ENCODE measurements around the gene CSMD2. TPM values are rescaled to one million over a fixed set of nuclear protein-coding genes. Genes with fewer than 3 reads are reported as not detected.

The CSMD2 gene
- total RNA-seq, 2 donors from 2014 or later = not detected

GRCh38 chr1:33473900-33474299 lies 691.1 kb downstream of the CSMD2 start:
- peaks cover 4% of the 10 kb centered on the region for H3K36me3 Mint-ChIP-seq (ENCODE audit: low read depth)
- peak overlapping the region; percentile 98 for H3K4me3 Mint-ChIP-seq
- H3K4me1 Mint-ChIP-seq = peaks cover 34% of the 10 kb centered on the region
- H3K27me3 Mint-ChIP-seq = no peaks in the 10 kb centered on the region
- no peaks in the 10 kb centered on the region for H3K9me3 ChIP-seq (ENCODE audit: control insufficient read depth, low read length, poor library complexity, severe bottlenecking)
- peak overlapping the region; percentile 91 for H3K27ac Mint-ChIP-seq
- DNase-seq (no peak), ATAC-seq (no peak)

- ATAC-seq (peak; percentile 96), DNase-seq (peak; percentile 51 to 65 (median 54))
- Mint-ChIP-seq H3K27ac (peak within 1 kb of the TSS; percentile 91), H3K4me3 (peak within 1 kb of the TSS; percentile 98), H3K27me3 (no peaks in the 10 kb centered on the region), H3K36me3 (ENCODE audit: low read depth) (no peaks in the 10 kb centered on the region), H3K4me1 (peaks cover 30% of the 10 kb centered on the region)
- H3K9me3 ChIP-seq (ENCODE audit: control insufficient read depth, low read length, poor library complexity, severe bottlenecking) = no peaks in the 10 kb centered on the region
Measured at GRCh38 chr1:33472269-33472980, 692.6 kb downstream of the CSMD2 start, which contains the start of gene ZSCAN20. ZSCAN20 (plus strand) TSS chr1:33472645; CDS start chr1:33479289, 6,644 bp downstream.

GRCh38 chr1:33471416-33471815 lies 693.6 kb downstream of the CSMD2 start:
- H3K36me3 Mint-ChIP-seq (ENCODE audit: low read depth) = no peaks in the 10 kb centered on the region
- ATAC-seq (no peak), DNase-seq (no peak)
- H3K4me3 Mint-ChIP-seq = peak overlapping the region; percentile 9
- no peaks in the 10 kb centered on the region for H3K9me3 ChIP-seq (ENCODE audit: control insufficient read depth, low read length, poor library complexity, severe bottlenecking)
- H3K27ac Mint-ChIP-seq = peak overlapping the region; percentile 91
- H3K4me1 Mint-ChIP-seq = peaks cover 28% of the 10 kb centered on the region
- peaks cover 3% of the 10 kb centered on the region for H3K27me3 Mint-ChIP-seq

- Mint-ChIP-seq H3K4me3 (no peak overlapping the region), H3K36me3 (ENCODE audit: low read depth) (no peaks in the 10 kb centered on the region), H3K4me1 (peaks cover 28% of the 10 kb centered on the region), H3K27me3 (peaks cover 9% of the 10 kb centered on the region), H3K27ac (no peak overlapping the region)
- DNase-seq (peak in 2 of 3 donors; percentile 14 to 35), ATAC-seq (peak; percentile 51)
- H3K9me3 ChIP-seq (ENCODE audit: control insufficient read depth, low read length, poor library complexity, severe bottlenecking) = no peaks in the 10 kb centered on the region
Measured at GRCh38 chr1:33470495-33471012, 694.5 kb downstream of the CSMD2 start.

- Mint-ChIP-seq H3K27me3 (peaks cover 14% of the 10 kb centered on the region), H3K27ac (no peak overlapping the region), H3K4me1 (peaks cover 29% of the 10 kb centered on the region), H3K36me3 (ENCODE audit: low read depth) (no peaks in the 10 kb centered on the region), H3K4me3 (no peak overlapping the region)
- H3K9me3 ChIP-seq (ENCODE audit: control insufficient read depth, low read length, poor library complexity, severe bottlenecking) = no peaks in the 10 kb centered on the region
- no peak for DNase-seq
- no peak for ATAC-seq
Measured at GRCh38 chr1:33469691-33470090, 695.3 kb downstream of the CSMD2 start.

- H3K36me3 Mint-ChIP-seq (ENCODE audit: low read depth) = no peaks in the 10 kb centered on the region
- no peaks in the 10 kb centered on the region for H3K9me3 ChIP-seq (ENCODE audit: control insufficient read depth, low read length, poor library complexity, severe bottlenecking)
- peaks cover 14% of the 10 kb centered on the region for H3K27me3 Mint-ChIP-seq
- peaks cover 29% of the 10 kb centered on the region for H3K4me1 Mint-ChIP-seq
- DNase-seq = no peak
- H3K4me3 Mint-ChIP-seq = no peak overlapping the region
- H3K27ac Mint-ChIP-seq = no peak overlapping the region
- ATAC-seq = no peak
Measured at GRCh38 chr1:33468967-33469366, 696.1 kb downstream of the CSMD2 start.

- DNase-seq (no peak), ATAC-seq (no peak)
- H3K9me3 ChIP-seq (ENCODE audit: control insufficient read depth, low read length, poor library complexity, severe bottlenecking) = no peaks in the 10 kb centered on the region
- Mint-ChIP-seq H3K27me3 (peaks cover 14% of the 10 kb centered on the region), H3K4me1 (peaks cover 27% of the 10 kb centered on the region), H3K27ac (no peak overlapping the region), H3K4me3 (no peak overlapping the region), H3K36me3 (ENCODE audit: low read depth) (no peaks in the 10 kb centered on the region)
Measured at GRCh38 chr1:33468531-33468930, 696.5 kb downstream of the CSMD2 start.

- H3K9me3 ChIP-seq (ENCODE audit: control insufficient read depth, low read length, poor library complexity, severe bottlenecking) = no peaks in the 10 kb centered on the region
- Mint-ChIP-seq H3K4me3 (no peak overlapping the region), H3K36me3 (ENCODE audit: low read depth) (no peaks in the 10 kb centered on the region), H3K4me1 (peaks cover 22% of the 10 kb centered on the region), H3K27me3 (peaks cover 14% of the 10 kb centered on the region), H3K27ac (no peak overlapping the region)
- ATAC-seq = no peak
- no peak for DNase-seq
Measured at GRCh38 chr1:33468011-33468410, 697.0 kb downstream of the CSMD2 start.

- no peaks in the 10 kb centered on the region for H3K36me3 Mint-ChIP-seq (ENCODE audit: low read depth)
- ATAC-seq = no peak
- peaks cover 9% of the 10 kb centered on the region for H3K4me1 Mint-ChIP-seq
- no peaks in the 10 kb centered on the region for H3K9me3 ChIP-seq (ENCODE audit: control insufficient read depth, low read length, poor library complexity, severe bottlenecking)
- peaks cover 20% of the 10 kb centered on the region for H3K27me3 Mint-ChIP-seq
- DNase-seq = no peak
- H3K4me3 Mint-ChIP-seq = no peak overlapping the region
- H3K27ac Mint-ChIP-seq = no peak overlapping the region
Measured at GRCh38 chr1:33466159-33466558, 698.9 kb downstream of the CSMD2 start.

GRCh38 chr1:33465316-33465715 lies 699.7 kb downstream of the CSMD2 start:
- no peaks in the 10 kb centered on the region for H3K36me3 Mint-ChIP-seq (ENCODE audit: low read depth)

GRCh38 chr1:33464552-33464951 lies 700.5 kb downstream of the CSMD2 start:
- no peak for DNase-seq
- no peak for ATAC-seq
- no peak overlapping the region for H3K27ac Mint-ChIP-seq
- peaks cover 12% of the 10 kb centered on the region for H3K4me1 Mint-ChIP-seq
- H3K36me3 Mint-ChIP-seq (ENCODE audit: low read depth) = peaks cover 2% of the 10 kb centered on the region
- no peaks in the 10 kb centered on the region for H3K9me3 ChIP-seq (ENCODE audit: control insufficient read depth, low read length, poor library complexity, severe bottlenecking)
- no peak overlapping the region for H3K4me3 Mint-ChIP-seq
- H3K27me3 Mint-ChIP-seq = peaks cover 30% of the 10 kb centered on the region

More at GRCh38 chr1:33465316-33465715, 699.7 kb downstream of the CSMD2 start:
- peaks cover 22% of the 10 kb centered on the region for H3K27me3 Mint-ChIP-seq
- H3K9me3 ChIP-seq (ENCODE audit: control insufficient read depth, low read length, poor library complexity, severe bottlenecking) = no peaks in the 10 kb centered on the region
- no peak overlapping the region for H3K27ac Mint-ChIP-seq
- DNase-seq = no peak
- peak overlapping the region; percentile 15 for H3K4me3 Mint-ChIP-seq
- peaks cover 5% of the 10 kb centered on the region for H3K4me1 Mint-ChIP-seq
- no peak for ATAC-seq

Data from T-helper 17 cell (primary cell).